NCI-H2171 treated with DMSO at 0.1 percent for 48 hours (cell line): Measurements from ENCODE around the gene RPL7A.
A peak's percentile ranks its signal among the peaks of the same experiment; 100 is the strongest.

Experiments
- DNase-seq: peaks from one replicate; lab custom pipeline; 2025; lab: John Stamatoyannopoulos, UW

RPL7A gene

GRCh38 chr9:133347515-133347984 is 468 bp upstream of the RPL7A start:
- DNase-seq: peak; percentile 69

DNA sequence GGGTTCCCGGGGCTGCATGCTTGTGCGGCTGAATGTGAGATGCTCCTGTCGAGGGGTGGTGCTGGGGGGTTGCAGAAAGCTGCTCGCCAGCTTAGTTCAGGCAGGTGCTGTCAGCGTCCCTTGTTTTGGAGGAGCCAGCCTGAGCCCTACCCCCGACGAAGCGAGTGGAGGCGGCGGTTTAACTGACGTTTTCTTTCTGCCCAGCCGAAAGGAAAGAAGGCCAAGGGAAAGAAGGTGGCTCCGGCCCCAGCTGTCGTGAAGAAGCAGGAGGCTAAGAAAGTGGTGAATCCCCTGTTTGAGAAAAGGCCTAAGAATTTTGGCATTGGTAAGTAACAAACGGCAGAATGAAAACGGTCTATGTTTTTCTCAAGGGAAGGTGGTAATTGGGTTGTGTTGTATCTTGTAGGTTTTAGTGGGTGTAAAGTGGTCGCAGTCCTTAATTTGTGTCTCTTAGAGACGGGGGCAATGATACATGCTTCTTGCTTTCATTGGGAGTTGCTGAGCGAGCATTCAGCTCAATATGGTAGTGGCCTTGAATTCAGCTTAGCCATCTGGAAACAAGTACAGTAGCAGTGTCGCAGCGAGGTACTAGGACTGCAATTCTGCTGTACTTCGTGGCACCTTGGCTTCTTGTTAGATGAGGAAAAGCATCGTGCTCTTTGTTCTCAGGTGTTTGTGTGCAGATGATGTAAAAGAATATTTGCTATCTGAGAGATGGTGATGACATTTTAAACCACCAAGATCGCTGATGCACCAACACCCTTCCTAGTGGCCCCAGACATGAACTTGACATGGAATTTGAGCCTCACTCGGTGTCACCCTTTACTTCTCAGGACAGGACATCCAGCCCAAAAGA is 928 bp downstream of the RPL7A start:
- DNase-seq: no peak

GRCh38 chr9:133349965-133350616 is 2.1 kb downstream of the RPL7A start:
- DNase-seq: no peak

DNA sequence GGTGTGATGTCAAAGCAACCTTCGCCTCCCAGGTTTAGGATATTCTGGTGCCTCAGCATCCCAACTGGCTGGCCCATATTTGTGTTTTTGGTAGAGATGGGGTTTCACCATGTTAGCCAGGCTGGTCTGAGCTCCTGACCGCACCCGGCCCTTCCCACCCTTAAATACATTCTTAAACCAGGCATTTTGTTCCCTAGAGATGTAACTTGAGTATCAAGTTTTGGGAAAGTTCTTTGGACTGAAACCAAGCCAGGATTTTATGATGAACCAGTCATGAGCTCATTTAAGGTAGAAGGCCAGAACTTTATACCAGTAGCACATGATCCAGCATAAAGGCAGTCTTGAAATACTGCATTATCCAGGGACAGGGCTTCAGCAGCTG is 3.5 kb downstream of the RPL7A start:
- DNase-seq: no peak

DNA sequence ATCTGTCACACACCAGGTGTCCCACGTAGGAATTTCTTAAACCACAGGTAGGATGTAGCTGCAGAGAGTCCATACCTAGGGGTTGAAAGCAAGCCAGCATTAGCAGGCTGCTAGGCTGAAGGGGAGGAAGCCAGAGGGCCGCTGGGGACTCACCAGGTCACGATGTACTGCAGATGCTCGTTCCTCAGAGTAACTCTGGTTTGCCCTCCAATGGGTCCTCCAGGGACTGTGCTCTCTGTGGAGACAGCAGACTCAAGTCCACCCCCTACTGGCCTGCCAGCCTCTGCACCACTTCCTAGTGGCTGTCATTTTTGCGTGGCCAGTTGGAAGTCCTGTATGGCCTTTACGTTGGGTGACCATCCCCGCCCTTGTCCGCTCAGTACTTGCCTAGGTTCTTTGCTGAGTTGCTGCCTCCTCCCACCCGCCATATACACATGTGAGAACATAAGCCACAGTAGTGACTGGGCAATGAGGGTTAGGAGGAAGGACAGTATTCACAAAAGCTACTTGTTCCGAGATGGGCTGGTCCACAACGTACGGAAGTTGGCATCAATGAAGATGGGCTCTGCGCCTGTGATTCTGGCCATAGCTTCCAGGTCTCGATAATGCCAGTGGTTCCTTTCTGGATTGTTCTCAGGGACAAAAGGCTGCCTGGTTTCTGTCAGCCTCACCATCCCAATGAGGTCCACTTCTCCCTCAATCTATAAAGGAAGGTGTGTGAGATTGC is 4.1 kb downstream of the RPL7A start:
- peak; percentile 45 for DNase-seq

DNA sequence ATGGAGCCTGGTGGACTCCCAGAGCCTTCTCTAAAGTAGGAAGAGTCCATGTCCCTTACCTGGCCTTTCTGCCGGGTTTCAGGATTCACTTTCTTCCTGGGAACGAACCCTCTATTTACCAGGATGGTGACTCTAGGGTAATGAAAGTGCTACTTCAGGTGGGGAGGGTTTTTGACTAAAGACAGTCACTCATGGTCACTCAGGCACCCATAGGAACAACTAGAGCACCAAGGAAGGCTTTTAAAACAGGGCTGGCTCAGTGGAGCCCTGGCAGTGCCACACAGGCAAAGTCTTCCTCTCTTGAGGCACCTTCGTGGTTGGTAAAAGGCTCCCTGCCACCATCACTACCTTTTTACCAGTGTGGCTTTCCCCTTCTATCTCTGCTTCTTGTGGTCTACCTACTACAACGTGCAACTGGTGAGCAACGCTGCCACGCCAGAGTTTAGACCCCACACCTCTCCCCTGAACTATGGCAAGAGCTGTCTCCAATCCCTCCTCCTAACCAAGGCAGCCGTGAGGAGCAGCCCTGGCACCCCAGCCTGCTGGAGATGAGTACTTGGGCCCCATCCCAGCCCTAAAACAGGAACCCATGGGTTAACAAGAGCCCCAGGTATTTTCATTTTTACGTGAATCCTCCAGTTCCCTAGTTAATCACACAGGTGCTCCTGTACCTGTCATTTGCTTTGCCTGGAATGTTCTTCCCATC is 4.8 kb downstream of the RPL7A start:
- DNase-seq: no peak

DNA sequence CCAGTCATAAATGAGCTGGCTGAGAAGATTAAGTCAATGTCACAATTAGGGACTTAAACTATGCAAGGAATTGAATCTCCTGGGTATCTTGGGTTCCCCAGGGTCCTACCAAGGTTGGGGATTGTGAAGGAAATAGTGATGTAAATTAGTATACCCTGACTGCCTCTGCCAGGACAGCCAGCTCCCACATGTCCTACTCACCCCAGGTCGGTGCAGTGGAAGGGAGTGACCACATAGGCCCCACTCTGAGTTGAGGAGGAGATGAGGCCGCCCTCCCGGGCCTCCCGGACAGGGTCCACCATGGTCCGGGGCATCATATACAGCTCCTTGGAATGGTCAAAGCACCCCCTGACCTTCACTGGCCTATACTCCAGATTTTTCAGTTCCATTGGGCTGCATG is 5.5 kb downstream of the RPL7A start:
- no peak for DNase-seq

GRCh38 chr9:133354766-133355165 is 6.7 kb downstream of the RPL7A start:
- DNase-seq: no peak

DNA sequence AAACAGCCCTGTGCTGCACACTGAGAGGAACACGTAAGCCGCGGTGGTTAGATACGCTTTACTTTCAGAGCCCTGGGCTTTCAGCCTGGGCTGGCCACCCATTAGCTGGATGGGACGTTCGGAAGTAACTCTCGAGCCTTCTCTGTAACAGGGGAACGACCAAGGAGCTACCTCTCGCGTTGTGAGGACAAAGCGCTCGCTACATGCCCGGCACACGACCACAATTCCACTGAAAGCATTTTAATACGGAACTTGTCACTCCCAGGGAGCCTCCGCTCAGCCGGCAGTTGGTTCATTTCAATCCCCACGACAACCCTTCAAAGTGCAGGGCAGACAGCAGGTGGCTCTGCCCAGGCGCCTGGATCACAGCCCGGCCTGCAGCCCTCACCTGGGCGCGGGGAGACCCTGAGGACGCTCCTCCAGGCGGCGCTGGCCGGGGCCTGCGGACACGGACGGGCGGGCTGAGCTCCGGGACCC is 7.9 kb downstream of the RPL7A start:
- peak; percentile 67 for DNase-seq

GRCh38 chr9:133356391-133357091 is 8.5 kb downstream of the RPL7A start, which contains the start of the genes SURF1 and SURF2:
Gene SURF1 (minus strand): TSS chr9:133356487. CDS start chr9:133356453, 34 bp downstream.
Gene SURF2 (plus strand): TSS chr9:133356550. CDS start chr9:133356593, 43 bp downstream.
- DNase-seq: peak; percentile 83

DNA sequence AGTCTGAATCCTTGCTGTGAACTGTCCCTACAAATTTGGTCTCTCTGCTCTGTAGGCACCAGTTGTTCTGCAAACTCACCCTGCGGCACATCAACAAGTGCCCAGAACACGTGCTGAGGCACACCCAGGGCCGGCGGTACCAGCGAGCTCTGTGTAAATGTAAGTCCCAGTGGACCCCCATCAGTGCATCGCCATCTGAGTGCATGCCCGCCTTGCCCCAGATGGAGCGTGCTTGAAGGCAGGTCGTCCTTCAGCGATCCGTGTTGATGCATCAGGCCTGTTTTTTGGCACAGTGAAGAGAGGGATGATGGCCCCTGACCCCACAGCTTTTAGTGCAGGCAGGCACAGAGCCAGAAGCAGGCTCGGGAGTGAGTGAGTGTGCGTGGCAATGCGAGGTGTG is 9.6 kb downstream of the RPL7A start:
- DNase-seq: no peak

GRCh38 chr9:133359399-133360175 is 11.6 kb downstream of the RPL7A start:
- peak; percentile 72 for DNase-seq

- no peak for DNase-seq
These were observed 12.7 kb downstream of the RPL7A start for GRCh38 chr9:133360400-133361393.

DNA sequence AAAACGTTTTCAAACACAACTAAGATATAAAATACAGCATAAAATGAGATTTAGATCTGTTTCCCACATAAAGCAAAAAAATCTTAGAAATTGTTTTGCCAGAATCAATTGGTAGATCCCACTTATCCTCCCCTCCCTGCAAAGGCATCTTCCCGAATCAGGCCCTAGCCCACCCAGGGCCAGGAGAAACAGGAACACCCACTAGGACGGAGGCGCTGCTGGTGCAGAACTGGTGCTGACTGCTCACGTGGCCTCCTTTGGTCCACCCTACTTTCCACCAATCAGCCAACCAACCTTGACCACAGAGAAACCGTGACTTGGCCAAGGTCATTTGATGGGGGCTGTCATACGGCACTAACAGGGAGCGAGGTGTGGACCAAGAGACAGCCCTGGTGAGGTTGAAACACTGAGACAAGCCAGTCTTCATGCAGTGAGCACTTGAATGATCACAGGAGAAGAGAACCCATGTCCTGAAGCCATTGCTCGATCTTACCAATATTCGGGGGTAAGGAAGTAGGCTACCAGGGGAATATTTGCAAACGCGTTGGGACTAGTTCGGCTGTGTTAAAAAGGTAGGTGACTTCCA is 13.6 kb downstream of the RPL7A start:
- no peak for DNase-seq

- no peak for DNase-seq
These were observed 14.5 kb downstream of the RPL7A start for GRCh38 chr9:133362359-133363044.

GRCh38 chr9:133366435-133366834 is 18.4 kb downstream of the RPL7A start:
- DNase-seq: no peak

- no peak for DNase-seq
These were observed 19.2 kb downstream of the RPL7A start for GRCh38 chr9:133367221-133367620.

DNA sequence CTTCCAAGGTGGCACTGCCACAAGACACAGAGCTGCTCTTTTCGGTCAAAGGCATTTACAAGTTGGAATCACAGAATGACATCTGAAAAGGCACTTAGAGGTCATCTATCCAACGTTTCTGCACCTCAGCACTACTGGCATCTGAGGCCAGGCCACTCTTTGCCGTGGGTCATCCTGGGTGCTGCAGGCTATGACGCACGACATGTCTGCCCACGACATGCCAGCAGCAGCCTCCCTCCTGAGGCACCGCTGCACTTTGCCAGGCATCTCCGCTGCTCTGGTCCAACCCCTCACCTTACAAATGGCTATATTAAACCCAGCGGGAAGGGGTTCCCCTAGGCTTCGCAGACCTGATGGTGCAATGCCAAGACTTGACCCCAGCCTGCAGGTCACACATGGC is 19.8 kb downstream of the RPL7A start:
- no peak for DNase-seq
